ENCODE data around the gene PAQR9.

PAQR9 gene

GRCh38 chr3:142983318-142983717, 19.8 kb upstream of the PAQR9 start:
- no peaks in the 10 kb centered on the region for H3K9me2 ChIP-seq (ENCODE audit: low read depth, low read length)
- H3F3A ChIP-seq (ENCODE audit: insufficient read depth, low read length): no peaks in the 10 kb centered on the region
- H3K9me3 ChIP-seq (ENCODE audit: low read length): no peaks in the 10 kb centered on the region
- no peaks in the 10 kb centered on the region for H3K79me2 ChIP-seq (ENCODE audit: insufficient read depth, low read length)
- no peaks in the 10 kb centered on the region for H3K27me3 ChIP-seq (ENCODE audit: insufficient read depth, low read length)
- H3K36me3 ChIP-seq (ENCODE audit: insufficient read depth, low read length): no peaks in the 10 kb centered on the region
- H3K9ac ChIP-seq (ENCODE audit: low read length): no peak overlapping the region
- no peak overlapping the region for H3K27ac ChIP-seq (ENCODE audit: low read depth, low read length, poor library complexity, severe bottlenecking)
- no peaks in the 10 kb centered on the region for H3K4me1 ChIP-seq (ENCODE audit: insufficient read depth, low read length, severe bottlenecking)
- H4K20me1 ChIP-seq (ENCODE audit: insufficient read depth, low read length): no peaks in the 10 kb centered on the region
- no peak overlapping the region for H3K4me2 ChIP-seq (ENCODE audit: low read length)
- TF ChIP-seq CTCF (IDR thresholded peaks at IDR 0.05; ENCODE audit: low read length): no peak
- TF ChIP-seq EZH2 (IDR thresholded peaks at IDR 0.05; ENCODE audit: borderline replicate concordance, low read length): no peak
- no peak overlapping the region for H3K4me3 ChIP-seq (ENCODE audit: low read depth, low read length, poor library complexity, severe bottlenecking)
- no peak overlapping the region for H2AFZ ChIP-seq (ENCODE audit: low read length)

- H3K36me3 ChIP-seq (ENCODE audit: insufficient read depth, low read length): no peaks in the 10 kb centered on the region
- no peak for TF ChIP-seq CTCF (IDR thresholded peaks at IDR 0.05; ENCODE audit: low read length)
- TF ChIP-seq EZH2 (IDR thresholded peaks at IDR 0.05; ENCODE audit: borderline replicate concordance, low read length): no peak
Measured at GRCh38 chr3:142982038-142982773, 18.7 kb upstream of the PAQR9 start.

GRCh38 chr3:142981108-142981507, 17.6 kb upstream of the PAQR9 start:
- H3K9me2 ChIP-seq (ENCODE audit: low read depth, low read length): no peaks in the 10 kb centered on the region
- no peak overlapping the region for H3K4me3 ChIP-seq (ENCODE audit: low read depth, low read length, poor library complexity, severe bottlenecking)
- H3K36me3 ChIP-seq (ENCODE audit: insufficient read depth, low read length): no peaks in the 10 kb centered on the region
- H3K27me3 ChIP-seq (ENCODE audit: insufficient read depth, low read length): no peaks in the 10 kb centered on the region
- no peak overlapping the region for H3K27ac ChIP-seq (ENCODE audit: low read depth, low read length, poor library complexity, severe bottlenecking)
- H3K4me2 ChIP-seq (ENCODE audit: low read length): no peak overlapping the region
- no peak for TF ChIP-seq EZH2 (IDR thresholded peaks at IDR 0.05; ENCODE audit: borderline replicate concordance, low read length)
- no peak for TF ChIP-seq CTCF (IDR thresholded peaks at IDR 0.05; ENCODE audit: low read length)
- no peaks in the 10 kb centered on the region for H3K4me1 ChIP-seq (ENCODE audit: insufficient read depth, low read length, severe bottlenecking)
- H2AFZ ChIP-seq (ENCODE audit: low read length): no peak overlapping the region
- H3K79me2 ChIP-seq (ENCODE audit: insufficient read depth, low read length): no peaks in the 10 kb centered on the region
- H3K9me3 ChIP-seq (ENCODE audit: low read length): no peaks in the 10 kb centered on the region
- H3K9ac ChIP-seq (ENCODE audit: low read length): no peak overlapping the region
- H4K20me1 ChIP-seq (ENCODE audit: insufficient read depth, low read length): no peaks in the 10 kb centered on the region
- no peaks in the 10 kb centered on the region for H3F3A ChIP-seq (ENCODE audit: insufficient read depth, low read length)

More at GRCh38 chr3:142982038-142982773, 18.7 kb upstream of the PAQR9 start:
- Histone ChIP-seq H3K79me2 (ENCODE audit: insufficient read depth, low read length) (no peaks in the 10 kb centered on the region), H3K4me1 (ENCODE audit: insufficient read depth, low read length, severe bottlenecking) (no peaks in the 10 kb centered on the region), H4K20me1 (ENCODE audit: insufficient read depth, low read length) (no peaks in the 10 kb centered on the region), H3K27ac (ENCODE audit: low read depth, low read length, poor library complexity, severe bottlenecking) (no peak overlapping the region), H3K4me3 (ENCODE audit: low read depth, low read length, poor library complexity, severe bottlenecking) (no peak overlapping the region), H2AFZ (ENCODE audit: low read length) (no peak overlapping the region), H3K27me3 (ENCODE audit: insufficient read depth, low read length) (no peaks in the 10 kb centered on the region), H3F3A (ENCODE audit: insufficient read depth, low read length) (no peaks in the 10 kb centered on the region), H3K9me3 (ENCODE audit: low read length) (no peaks in the 10 kb centered on the region), H3K4me2 (ENCODE audit: low read length) (no peak overlapping the region), H3K9me2 (ENCODE audit: low read depth, low read length) (no peaks in the 10 kb centered on the region), H3K9ac (ENCODE audit: low read length) (no peak overlapping the region)
